Stimulated activated CD8-positive, alpha-beta memory T cell treated with anti-CD3 and anti-CD28 coated beads, Interleukin-15, amount 100 ng/mL, for 4 hours (primary cell): ENCODE data around the gene FAM131B.

Experiments used
- DNase-seq, 2 donors: peaks; one replicate each; pipeline ENCODE4 v3.0.0-alpha.2; 2020; ENCODE audit warnings: low read depth in 2 of 2

Gene FAM131B

DNA sequence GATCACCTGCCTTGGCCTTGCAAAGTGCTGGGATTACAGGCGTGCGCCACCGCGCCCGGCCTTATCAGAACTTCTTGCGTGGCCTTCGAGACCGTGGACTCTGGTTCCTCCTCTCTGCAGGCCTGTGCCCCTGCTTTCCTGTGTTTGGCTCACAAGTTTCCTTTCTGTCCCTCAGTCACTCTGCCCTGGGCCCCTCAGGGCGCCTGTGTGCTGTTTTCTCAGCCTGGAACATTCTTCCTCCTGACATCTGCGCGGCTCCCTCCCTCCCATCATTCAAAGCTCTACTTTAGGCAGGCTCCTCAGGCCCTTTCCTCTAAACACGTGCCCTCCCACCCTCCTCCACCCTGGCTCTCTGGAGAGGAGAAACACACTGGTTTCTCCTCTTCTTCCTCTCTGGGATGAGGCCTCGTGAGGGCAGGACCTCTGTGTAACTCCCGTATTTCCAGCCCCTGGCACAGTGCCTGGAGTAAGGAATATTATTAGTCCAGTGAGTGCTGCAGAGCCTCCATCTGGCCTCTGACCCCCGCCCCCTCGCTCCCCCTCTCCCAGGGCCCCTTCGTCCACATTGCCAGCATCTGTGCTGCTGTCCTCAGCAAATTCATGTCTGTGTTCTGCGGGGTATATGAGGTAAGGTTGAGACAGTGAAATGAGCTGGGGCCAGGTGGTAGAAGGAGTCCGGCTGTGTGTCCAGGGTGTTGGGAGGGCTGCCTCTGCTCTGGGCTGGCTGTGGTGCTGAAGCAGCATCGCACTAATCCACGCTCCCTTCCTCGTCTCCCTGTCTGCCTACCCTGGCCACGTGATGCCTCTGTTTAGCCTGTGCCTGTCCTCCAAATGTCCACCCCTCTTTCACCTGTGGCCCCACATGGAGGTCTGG is 39.5 kb downstream of the FAM131B start:
- DNase-seq: no peak

DNA sequence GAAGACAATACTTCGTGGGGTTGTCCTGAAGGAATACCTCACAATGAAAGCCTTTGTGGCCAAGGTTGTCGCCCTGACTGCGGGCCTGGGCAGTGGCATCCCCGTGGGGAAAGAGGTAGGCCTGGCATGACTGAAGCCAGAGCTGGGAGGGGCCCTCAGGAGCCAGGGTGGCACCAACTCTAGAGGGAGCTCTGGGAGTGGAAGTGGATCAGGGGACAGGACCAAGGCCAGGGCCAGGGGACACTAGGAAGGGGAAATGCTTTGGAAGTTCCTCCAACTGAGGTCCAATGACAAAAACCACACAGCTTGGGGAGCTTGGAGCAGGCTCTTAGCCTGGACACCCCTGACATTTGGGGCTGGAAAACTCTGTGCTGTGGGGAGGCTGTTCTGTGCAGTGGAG is 40.8 kb downstream of the FAM131B start:
- DNase-seq: no peak

DNA sequence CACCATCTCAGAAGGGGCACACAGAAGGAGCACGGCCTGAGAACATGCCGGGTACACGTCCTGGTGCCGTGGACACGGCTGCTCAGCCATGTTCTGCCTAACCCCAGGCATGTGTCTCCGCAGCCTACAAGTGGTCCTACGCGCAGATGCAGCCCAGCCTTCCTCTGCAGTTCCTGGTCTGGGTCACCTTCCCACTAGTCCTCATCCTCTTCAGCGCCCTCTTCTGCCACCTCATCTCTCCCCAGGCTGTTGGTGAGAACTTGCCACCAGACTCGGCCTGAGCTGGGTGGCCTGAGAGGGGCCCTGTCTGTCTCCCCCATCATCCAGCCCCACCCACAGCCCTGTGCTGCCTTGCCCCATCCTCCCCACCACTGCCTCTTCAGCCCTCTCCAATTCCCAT is 41.3 kb downstream of the FAM131B start:
- DNase-seq: no peak

DNA sequence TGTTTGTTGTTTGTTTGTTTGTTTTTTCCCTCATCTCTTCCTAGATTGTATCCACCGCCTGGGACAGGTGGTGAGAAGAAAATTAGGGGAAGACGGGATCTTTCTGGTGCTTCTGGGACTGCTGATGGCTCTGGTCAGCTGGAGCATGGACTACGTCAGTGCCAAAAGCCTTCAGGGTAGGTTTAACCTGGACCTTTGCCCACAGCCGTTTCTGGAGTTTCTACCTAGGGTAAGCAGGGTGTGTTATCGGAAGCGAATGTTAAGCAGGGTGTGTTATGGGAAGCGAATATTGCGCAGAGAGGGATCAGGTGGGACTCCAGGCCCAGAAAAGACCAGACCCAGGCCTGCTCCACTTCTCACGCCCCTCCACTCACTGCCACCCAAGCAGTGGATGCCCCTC is 41.9 kb downstream of the FAM131B start:
- no peak for DNase-seq

DNA sequence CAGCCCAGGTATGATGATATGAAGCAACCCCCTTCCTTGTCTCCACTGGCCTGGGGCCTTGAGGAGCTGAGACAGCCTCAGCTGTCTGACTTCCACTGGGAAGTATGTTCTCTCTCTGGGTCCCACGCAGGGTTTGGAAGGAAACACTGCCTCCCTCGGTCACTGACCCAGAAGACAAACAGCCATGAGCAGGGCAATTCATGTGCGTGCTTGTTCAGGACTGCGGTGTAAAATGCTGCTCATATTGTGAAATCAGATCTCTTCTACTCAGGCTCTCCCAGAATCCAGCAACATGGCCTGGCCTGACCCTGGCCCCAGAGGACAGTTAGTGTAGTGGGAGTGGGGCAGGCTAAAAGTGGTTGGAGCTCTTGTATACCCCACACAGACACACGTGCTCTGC is 43.9 kb downstream of the FAM131B start:
- no peak for DNase-seq

DNA sequence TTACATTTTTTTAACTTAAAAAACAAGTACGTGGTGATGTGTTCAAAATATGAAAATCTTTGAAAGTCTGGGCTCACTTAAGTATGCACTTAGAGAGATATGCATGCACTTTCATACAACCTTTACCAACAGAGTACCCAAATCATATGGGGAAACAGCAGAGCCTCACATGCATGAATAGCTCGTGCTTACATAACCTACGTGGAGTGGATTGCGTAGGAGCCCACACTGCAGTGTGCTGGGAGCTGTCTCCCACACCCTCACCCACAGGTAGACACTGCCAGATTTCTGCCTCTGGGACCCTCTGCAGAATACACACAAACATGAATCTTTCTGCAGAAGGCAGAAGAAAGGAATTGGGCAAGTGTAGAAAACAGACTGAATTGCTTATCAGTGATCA is 46.0 kb downstream of the FAM131B start:
- DNase-seq: no peak

DNA sequence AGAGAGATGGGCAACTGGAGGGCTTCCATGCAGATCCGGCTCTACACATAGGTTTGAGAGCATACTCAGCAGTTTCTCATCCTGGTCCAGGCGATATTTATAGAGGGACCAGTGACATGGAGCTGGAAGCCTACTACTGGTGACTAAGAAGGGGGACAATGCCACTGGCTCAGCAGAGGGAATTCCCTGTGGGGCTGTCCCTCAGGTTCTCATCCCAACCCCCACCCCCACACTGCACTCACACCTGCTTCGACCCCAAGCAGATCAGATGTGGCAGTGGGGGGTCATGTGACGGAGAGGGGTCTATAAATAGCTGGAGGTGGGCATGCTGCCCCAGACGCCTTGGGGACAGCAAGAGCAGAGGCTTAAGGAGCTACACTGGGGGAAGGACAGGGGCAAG is 46.7 kb downstream of the FAM131B start, which contains the start of gene CLCN1:
CLCN1 (plus strand) TSS at position 336 of the 400 bp plus-strand sequence. CDS start 102 bp downstream, outside the sequence.
- DNase-seq: no peak

DNA sequence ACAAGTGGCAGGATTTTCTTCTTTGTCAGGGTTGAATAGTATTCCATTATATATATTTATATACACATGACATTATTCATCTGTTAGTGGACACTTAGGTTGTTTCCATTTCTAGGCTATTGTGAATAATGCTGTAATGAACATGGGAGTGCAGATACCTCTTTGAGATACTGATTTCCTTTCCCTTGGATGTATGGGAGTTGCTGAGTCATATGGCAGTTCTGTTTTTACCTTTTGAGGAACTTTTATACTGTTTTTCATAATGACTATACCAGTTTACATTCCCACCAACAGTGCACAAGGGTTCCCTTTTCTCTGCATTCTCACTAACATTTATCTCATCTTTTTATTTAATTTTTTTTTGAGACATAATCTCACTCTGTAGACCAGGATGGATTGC is 48.4 kb downstream of the FAM131B start:
- DNase-seq: no peak

DNA sequence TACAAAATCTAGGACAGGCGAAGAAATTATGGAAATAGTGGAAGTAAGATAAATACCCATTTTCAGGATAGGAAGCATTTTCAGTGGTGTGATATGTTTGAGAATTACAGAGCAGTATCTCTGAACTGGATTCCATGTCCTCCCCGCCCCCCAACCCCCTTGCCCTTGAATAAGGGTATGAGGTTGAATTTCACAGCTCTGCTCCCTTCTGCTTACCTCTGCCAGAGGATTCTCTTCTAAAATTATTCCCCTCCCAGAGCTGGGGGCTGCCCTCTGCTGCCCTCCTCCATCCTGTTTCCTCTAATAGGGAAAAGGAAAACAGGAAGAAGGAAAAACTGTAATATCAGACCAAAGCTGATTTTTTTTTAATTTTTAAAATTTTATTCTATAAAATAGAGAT is 53.9 kb downstream of the FAM131B start:
- DNase-seq: no peak

DNA sequence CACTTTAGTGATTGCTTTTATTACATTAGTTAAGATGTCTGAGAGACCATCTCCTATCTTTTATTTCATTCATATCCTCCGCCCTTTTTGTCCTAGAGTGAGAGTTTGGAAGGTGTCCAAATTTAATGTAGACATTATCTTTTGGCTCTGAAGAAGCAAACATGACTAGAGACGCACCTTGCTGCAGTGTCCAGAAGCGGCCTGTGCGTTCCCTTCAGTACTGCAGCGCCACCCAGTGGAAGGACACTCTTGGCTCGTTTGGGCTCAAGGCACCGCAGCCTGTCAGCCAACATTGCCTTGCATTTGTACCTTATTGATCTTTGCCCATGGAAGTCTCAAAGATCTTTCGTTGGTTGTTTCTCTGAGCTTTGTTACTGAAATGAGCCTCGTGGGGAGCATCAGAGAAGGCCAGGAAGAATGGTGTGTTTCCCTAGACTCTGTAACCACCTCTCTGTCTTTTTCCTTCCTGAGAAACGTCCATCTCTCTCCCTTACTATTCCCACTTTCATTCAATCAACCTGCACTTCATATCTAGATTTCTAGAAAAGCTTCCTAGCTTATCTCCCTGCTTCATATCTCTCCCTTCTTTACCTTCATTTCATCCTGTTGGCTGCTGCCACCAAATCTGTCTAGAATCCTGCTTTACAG is 57.0 kb downstream of the FAM131B start:
- peak; percentile 12 to 23 for DNase-seq

DNA sequence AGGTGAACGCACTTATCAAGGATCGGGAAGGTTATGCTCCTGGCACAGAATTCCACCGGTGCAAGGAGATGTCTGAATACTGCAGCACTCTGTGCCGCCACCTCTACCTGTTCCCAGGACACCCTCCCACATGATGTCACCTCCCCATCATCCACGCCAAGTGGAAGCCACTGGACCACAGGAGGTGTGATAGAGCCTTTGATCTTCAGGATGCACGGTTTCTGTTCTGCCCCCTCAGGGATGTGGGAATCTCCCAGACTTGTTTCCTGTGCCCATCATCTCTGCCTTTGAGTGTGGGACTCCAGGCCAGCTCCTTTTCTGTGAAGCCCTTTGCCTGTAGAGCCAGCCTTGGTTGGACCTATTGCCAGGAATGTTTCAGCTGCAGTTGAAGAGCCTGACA is 57.6 kb downstream of the FAM131B start:
- DNase-seq: no peak

DNA sequence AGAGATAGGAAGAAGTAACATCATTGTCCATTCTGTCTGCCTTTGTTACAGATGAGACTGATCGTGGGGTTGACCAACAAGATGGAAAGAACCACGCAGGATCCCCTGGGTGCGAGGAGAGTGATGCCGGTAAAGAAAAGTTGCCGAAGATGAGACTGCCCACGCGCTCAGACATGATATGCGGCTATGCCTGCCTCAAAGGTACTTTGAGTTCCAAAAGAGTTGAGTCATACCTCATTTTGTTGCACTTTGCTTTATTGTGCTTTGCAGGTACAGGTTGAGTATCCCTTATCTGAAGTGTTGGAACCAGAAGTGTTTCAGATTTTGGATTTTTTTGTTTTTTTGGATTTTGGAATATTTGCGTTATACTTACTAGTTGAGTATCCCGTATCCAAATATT is 58.8 kb downstream of the FAM131B start:
- no peak for DNase-seq
